Measurements from ENCODE around the gene CCDC34.

The CCDC34 gene

GRCh38 chr11:27362749-27363575 lies at the start of gene CCDC34:
Gene CCDC34, minus strand, starts transcription at chr11:27363215. Its CDS starts 21 bp downstream, at chr11:27363194.
- peak; percentile 81 for DNase-seq

GRCh38 chr11:27412192-27412691 lies 49.2 kb upstream of the CCDC34 start:
- no peak for DNase-seq

- no peak for DNase-seq
These were observed 48.3 kb upstream of the CCDC34 start for GRCh38 chr11:27411328-27411727.

GRCh38 chr11:27410272-27410671 lies 47.3 kb upstream of the CCDC34 start:
- no peak for DNase-seq

- DNase-seq = no peak
These were observed 46.7 kb upstream of the CCDC34 start for GRCh38 chr11:27409742-27410141.

GRCh38 chr11:27409049-27409448 lies 46.0 kb upstream of the CCDC34 start:
- DNase-seq = no peak

- DNase-seq = no peak
These were observed 45.3 kb upstream of the CCDC34 start for GRCh38 chr11:27408246-27408800.

- no peak for DNase-seq
These were observed 43.7 kb upstream of the CCDC34 start for GRCh38 chr11:27406498-27407354.

GRCh38 chr11:27405134-27405533 lies 42.1 kb upstream of the CCDC34 start:
- no peak for DNase-seq

- DNase-seq = no peak
These were observed 41.4 kb upstream of the CCDC34 start for GRCh38 chr11:27404427-27404826.

GRCh38 chr11:27403195-27403594 lies 40.2 kb upstream of the CCDC34 start:
- no peak for DNase-seq

GRCh38 chr11:27402450-27402849 lies 39.4 kb upstream of the CCDC34 start:
- no peak for DNase-seq

- peak; percentile 26 for DNase-seq
These were observed 38.9 kb upstream of the CCDC34 start for GRCh38 chr11:27401833-27402316.

- no peak for DNase-seq
These were observed 38.3 kb upstream of the CCDC34 start for GRCh38 chr11:27401280-27401832.

- DNase-seq = no peak
These were observed 35.4 kb upstream of the CCDC34 start for GRCh38 chr11:27398400-27398770.

- no peak for DNase-seq
These were observed 34.8 kb upstream of the CCDC34 start for GRCh38 chr11:27397624-27398399.

GRCh38 chr11:27396259-27396839 lies 33.3 kb upstream of the CCDC34 start:
- no peak for DNase-seq

- peak; percentile 35 for DNase-seq
These were observed 32.7 kb upstream of the CCDC34 start for GRCh38 chr11:27395556-27396258.

GRCh38 chr11:27394781-27395228 lies 31.8 kb upstream of the CCDC34 start:
- no peak for DNase-seq

- DNase-seq = no peak
These were observed 29.5 kb upstream of the CCDC34 start for GRCh38 chr11:27392278-27393114.

All from DMS79 (cell line).